ENCODE results near the gene FAM228B.
A peak's percentile ranks its signal among the peaks of the same experiment; 100 is the strongest.
"Not testable (repeated sequence)": the region's sequence is repeated elsewhere in the genome, so short reads cannot be mapped to it uniquely, and the experiment has no call there.

Gene FAM228B

DNA sequence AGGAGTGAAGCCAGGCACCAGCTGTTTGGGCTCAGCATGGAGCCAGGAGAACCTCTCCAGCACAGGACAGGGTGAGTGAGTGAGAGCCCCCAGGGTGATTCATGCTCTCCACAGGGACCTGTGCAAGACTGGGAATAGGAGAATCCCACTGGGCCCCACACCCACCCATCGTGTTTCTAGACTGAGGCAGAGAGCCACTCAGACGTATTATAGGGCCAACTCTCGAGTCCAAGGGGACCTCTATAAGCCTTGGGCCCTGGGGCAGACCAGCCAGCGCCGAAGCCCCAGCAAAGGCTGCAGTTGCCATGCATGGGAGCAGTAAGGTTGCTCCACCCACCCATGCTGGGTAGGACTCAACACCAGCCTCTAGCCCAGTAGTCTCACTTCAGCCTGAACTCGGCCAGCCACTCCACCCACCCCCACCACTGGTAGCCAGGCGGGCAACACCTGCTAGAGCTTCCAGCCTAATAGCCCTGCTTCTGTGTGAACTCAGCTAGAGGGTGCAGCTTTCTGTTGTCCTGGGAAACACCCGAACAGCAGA, 19.1 kb upstream of the FAM228B start:
- DNase-seq = no peak

DNA sequence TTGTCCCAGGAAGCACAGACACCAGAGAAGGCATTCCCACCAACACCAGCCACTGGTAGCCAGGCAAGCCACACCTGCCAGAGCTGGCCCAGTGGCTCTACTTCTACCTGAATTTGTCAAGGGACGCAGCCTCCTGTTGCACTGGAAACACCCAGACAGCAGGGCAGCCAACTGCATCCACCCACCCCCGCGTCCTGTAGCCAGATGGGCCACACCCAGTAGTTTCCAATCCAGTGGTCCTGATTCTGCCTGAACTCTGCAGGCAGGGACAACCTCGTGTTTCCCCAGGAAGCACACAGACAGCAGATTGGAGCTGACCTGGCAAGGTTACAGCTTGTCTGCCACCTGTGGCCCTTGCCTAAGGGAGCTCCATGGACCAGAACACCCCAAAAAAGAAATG, 18.4 kb upstream of the FAM228B start:
- DNase-seq = peak; percentile 98

DNA sequence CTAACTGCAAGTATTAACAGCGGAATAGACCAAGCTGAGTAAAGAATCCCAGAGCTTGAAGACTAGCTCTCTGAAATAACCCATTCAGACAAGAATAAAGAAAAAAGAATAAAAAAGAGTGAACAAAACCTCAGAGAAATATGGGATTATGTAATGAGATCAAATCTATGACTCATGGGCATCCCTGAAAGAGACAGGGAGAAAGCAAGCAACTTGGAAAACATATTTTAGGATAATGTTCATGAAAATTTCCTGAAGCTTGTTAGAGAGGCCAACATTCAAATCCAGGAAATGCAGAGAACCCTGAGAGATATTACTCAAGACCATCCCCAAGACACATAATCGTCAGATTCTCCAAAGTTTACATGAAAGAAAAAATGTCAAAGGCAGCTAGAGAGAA, 17.5 kb upstream of the FAM228B start:
- DNase-seq = no peak

DNA sequence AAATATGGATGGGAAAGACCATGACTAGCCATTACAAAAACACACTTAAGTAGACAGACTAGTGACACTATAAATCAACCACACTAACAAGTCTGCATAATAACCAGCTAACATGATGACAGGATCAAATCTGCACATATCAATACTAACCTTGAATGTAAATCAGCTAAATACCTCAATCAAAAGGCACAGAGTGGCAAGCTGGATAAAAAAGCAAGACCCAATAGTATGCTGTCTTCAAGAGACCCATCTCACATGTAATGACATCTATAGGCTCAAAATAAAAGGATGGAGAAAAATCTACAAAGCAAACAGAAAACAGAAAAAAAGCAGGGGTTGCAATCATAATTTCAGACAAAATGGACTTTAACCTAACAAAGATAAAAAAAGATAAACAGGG, 16.5 kb upstream of the FAM228B start:
- DNase-seq = no peak

DNA sequence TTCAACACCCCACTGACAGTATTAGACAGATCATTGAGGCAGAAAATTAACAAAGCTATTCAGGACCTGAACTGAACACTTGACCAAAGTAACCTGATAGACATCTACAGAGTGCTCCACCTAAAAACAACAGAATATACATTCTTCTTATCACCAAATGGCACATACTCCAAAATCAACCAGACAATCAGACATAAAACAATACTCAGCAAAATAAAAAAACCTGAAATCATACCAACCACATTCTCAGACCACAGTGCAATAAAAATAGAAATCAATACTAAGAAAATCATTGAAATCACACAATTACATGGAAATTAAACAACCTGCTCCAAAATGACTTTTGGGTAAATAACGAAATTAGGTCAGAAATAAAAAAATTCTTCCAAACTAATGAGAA, 15.9 kb upstream of the FAM228B start:
- no peak for DNase-seq

DNA sequence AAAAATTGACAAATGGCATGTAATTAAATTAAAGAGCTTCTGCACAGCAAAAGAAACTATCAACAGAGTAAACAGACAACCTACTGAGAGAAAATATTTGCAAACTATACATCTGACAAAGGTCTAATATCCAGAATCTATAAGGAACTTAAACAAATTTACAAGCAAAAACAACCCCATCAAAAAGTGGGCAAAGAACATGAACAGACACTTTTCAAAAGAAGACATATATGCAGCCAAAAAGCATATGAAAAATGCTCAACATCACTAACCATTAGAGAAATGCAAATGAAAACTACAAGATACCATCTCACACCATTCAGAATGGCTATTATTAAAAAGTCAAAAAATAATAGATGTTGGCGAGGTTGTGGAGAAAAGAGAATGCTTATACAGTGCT, 13.8 kb upstream of the FAM228B start:
- DNase-seq = not testable (repeated sequence)

DNA sequence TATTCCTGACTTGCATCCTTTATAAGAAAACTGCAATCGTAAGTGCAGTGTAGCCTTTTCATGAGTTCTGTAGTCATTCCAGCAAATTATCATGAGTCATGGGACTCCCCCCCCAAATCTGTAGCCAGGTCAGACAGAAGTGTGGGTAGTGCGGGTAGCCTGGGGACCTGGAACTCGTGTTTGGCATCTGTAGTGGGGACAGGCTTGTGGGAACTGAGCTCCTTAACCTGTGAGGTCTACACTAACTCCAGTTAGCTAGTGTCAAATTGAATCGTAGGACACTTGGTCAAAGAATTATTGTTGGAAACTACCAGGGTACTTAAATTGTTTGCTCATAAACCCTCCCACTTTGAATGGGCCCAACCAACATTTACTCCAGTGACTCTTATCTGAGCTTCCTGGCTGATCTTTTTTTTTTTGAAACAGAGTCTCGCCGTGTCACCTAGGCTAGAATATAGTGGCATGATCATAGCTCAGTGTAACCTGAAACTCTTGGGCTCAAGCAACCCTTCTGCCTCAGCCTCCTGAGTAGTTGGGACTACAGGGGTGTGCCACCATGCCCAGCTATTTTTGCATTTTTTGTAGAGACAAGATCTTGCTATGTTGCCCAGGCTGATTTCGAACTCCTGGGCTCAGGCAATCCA, 12.5 kb upstream of the FAM228B start:
- no peak for DNase-seq

DNA sequence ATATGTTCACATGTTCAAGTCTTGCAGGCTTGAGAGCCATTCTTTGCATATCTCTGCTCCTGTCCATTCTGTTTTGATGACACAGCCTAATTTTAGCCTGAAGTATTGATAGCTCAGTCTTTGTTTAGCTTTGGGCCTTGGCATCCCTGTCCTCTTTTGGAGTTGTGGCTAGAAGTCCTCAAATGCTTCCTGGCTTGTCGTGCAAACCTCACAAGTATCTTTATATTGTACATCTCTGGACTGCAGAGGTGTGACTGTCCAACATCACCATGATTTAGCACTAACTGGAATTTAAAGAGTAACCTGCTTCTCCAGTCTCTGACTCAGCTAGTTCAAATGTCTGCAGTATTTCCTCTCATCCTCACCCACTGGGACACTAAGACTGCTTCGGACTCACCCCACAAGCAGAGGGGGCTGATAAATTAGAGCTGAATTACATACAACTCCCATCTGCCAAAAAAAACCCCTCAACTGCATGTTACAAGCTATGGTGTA, 11.8 kb upstream of the FAM228B start:
- DNase-seq = no peak

DNA sequence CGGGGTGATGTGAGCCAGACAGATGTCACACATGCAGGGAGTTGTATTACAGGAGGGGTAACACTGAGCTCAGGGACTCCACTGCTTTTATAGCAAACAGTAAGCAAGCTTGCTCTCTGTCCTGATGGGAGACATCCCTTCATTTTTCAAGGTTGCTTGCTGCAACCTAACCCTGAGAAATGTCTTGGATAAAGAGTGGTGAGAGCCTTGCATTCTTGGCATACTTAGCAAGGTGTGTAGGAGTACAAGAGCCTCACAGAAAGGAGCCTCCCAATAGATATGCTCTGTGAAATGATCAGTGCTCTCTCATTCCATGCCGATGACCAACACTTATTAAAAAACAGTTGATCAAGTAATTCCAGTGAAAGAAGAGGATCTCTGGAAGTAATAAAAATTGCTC, 8.2 kb upstream of the FAM228B start:
- DNase-seq = no peak

DNA sequence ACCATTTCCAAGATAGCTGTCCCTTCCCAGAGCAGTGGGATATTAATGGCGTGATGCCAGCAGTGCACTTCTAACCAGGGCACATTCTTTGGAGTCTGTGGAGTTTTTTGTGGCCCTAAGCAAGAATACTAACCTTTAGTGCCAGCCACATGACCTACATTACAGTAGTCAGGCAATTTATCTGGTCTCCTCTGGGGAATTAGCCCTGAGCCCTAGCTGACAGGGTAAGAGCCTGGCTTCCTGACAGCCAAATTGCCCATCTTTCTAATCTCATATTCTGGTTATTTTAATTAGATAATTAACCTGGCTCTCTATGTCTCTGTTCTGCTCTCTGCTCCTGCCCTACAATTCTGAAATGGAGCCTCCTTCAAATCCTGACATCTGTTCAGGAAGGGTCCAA, 5.4 kb upstream of the FAM228B start:
- no peak for DNase-seq

DNA sequence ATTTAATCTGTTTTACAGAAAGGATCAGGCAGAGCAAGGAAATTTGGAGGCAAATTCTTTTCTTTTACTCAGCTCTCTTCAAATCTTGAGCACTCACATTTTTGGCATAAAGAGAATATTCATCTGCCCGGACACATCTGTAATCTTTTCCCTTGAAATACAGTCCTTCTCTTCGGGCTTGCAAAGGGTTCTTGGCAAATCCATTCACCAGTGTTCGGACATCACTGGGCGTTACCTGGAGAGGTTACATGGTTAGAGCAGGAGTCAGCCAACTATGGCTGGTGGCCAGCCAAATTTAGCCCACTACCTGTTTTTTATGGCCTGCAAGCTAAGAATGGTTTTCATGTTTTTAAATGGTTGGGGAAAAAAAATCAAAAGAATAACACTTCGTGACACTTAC, 2.2 kb upstream of the FAM228B start:
- DNase-seq = no peak

DNA sequence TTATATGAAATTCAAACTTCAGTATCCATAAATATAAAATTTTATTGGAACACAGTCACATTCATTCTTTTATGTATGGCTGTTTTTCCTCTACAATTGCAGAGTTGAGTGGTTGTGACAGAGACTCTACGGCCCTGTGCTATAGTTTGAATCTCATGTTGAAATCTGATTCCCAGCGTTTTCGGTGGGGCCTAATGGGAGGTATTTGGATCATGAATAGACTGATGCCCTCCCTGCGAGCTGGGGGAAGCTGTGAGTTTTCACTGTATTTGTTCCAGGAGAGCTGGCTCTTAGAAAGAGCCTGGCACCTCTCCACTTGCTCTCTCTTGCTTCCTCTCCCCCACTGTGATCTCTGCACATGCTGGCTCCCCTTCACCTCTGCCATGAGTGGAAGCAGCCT, 1.8 kb upstream of the FAM228B start:
- DNase-seq = no peak

DNA sequence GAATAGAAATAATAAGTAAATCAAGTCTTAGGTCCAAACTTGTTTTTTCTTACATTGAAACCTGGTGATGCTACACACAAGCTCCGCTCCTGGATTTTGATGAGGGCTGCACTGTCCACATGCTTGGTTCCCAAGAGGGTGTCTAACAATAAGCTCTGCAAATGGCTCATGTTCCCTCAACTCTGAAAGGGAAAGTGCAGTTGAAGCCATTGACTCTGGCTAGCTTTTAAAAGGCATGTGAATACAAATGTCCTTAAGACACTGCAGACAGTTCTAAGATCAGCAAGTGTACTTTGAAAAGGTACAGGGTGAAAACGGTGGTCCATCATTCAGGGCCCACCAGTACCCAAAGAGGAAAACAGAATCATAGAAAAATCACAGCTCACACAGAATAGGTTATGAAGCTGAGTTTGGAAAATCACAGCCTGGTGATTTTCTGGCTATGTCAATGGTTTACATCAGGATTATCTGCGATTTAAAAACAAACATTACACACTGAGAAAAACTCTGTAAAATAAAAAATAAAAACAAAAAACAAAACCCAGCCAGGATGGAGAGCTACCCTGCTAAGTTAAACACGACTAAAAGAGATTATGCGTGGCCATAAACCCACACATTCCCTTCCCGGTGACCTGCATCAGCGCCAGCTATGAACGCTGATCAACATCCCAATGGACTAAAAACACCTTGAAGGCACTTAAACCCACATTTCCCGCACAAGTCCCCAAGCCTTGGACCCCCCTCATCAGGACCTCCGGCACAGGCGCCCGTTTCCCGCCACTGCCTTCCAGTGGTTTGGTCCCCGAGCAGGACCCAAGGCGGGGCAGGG, 689 bp upstream of the FAM228B start:
- DNase-seq = no peak

DNA sequence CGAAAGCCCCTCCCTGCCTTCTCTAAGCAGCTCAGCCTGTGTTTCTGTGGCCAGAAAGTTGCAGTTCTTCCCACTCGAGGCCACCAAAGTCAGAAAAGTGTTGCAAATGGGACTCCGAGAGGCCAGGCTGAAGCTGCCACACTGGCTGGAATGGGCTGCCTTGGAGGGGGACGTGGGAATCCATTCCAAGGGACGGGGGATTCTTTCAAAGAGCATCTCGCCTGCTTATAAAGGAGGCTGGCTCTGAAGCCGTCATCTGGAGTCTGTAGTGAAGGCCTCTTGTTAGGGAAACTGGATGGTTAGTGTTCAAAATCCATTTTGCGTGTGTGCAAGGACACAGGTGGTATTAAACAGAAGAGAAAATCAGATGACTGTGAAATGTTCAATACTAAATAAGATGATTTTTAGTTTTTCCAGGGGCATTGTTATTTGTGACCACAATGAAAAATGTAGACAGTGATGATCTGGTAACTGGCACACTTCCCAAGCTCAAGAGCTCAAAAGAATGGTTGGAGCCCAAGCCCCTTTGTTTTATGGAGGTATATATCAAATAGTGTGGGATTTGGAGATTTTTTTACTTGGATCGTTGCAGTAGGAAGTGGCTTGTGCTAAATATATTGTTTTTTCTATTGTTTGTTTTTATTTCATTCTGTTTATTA, 782 bp downstream of the FAM228B start:
- DNase-seq = peak; percentile 48

DNA sequence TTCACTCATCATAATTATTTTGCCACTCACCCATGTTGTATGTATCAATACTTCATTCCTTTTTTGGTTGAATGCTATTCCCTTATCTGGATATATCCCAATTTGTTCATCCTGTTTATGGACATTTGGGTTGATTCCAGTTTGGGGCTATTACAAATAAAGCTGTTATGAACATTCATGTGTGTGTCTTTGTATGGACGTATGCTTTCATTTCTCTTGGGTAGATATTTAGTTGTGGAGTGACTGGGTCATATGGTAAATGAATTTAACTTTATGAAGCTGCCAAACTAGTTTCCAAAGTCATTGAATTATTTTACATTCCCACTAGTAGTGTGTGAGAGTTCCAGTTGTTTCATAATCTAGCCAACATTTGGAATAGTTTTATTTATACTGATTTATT, 2.7 kb downstream of the FAM228B start:
- no peak for DNase-seq

DNA sequence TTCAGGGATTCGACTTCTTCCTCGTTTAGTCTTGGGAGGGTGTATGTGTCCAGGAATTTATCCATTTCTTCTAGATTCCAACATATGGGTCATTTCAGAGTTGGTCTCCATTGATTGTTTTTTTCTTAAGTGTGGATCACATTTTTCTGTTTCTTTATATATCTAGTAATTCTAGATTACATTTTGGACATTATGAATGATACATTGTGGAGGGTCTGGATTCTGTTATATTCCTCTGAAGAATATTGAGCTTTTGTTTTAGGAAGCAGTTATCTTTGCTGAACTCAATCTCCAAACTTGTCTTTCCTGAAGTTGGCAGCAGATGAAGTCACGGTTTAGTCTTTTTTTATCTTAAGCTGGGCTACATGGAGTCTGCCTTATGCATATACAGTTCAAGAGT, 9.3 kb downstream of the FAM228B start:
- no peak for DNase-seq

DNA sequence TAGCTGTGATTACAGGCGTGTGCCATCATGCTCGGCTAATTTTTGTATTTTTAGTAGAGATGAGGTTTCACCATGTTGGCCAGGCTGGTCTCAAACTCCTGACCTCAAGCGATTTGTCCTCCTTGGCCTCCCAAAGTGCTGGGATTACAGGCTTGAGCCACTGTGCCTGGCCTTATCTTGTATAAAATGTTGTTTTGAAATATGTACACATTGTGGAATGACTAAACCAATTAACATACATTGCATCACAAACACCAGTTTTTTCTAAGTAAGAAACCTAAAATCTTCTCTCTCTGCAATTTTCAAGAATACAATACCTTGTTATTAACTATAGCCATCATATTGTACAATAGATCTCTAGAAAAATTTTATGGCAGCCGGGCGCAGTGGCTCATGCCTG, 17.0 kb downstream of the FAM228B start:
- DNase-seq = not testable (repeated sequence)

DNA sequence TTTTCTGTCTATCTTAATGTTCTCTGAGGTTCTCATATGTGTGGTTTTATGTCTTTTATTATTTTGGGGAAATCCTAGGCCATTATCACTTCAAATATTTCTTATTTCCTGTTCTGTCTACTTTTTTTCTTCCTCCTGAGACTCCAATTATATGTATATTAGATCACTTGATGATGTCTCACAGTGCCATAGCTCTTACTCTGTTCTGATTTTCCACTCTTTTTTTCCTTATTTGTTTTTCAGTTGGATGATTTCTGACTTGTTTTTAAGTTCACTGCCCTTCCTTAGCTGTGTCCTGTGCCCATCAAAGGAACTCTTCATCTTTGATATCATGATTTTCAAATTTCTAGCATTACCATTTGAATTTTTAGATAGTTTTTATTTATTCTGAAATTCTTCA, 24.1 kb downstream of the FAM228B start:
- DNase-seq = no peak

DNA sequence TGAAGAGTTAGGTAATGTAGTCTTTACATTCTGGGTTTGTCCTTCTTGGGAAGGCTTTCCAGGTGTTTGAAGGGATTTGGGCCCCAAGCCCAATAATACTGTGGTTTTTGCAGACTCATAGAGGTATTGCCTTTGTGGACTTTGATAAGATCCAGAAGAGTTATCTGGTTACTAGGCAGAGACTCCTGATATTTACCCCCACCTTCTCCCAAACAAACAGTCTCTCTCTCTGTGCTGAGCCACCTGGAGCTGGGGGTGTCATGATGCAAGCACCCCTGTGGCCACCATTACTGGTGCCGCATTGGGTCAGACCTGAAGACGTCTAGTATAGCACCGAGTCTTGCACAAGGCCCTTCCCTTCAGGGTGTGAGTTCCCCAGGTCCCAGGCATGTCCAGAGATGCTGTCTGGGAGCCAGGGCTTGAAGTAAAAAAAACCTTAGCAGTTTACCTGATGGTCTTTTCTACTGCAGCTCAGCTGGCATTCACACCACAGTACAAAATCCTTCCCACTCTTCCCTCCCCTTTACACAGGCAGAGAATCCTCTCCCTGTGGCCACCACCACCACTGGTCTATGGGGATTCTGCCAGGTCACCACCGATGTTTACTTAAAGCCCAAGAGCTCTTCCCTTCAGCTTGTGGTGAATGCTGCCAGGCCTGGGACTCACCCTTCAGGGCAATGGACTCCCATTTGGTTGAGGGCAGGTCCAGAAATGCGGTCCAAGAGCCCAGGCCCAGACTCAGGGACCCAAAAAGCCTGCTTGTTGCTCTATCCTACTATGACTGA, 29.3 kb downstream of the FAM228B start:
- no peak for DNase-seq

DNA sequence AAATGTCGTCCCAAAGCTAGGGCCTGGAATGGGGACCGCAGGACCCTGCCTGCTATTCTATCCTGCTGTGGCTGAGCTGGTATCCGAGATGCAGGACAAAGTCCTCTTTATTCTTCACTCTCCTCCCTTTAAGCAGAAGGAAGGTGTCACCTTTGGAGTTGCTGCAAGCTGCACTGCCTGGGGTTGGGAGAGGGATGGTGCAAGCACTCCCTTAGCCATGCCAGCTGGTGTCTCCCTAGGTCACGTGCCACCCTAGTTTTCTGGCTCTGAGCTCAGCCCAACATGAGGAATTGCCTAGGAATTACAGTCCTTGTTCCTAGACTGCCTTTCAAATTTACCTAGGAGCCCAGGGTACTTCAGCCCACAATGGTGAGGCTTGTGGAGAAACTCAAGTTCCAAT, 30.2 kb downstream of the FAM228B start:
- no peak for DNase-seq

DNA sequence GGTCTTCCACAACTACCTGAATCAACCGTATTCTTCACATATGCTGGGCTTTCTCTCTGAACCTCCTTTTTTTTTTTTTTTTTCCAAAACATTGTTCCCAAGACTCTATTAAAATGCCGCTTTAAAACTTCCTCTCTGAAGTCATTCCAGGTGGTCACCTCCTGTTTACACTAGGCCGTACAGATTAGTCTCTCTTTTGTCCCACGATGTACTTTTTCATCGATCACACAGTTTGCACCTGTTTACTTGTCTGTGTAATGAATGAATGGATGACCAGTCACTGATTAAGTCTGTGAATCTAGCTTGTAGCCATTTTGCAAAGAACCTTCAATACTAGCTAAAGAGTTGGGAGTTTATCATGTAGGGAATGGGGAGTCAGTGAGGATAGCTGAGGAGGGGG, 34.9 kb downstream of the FAM228B start:
- no peak for DNase-seq

DNA sequence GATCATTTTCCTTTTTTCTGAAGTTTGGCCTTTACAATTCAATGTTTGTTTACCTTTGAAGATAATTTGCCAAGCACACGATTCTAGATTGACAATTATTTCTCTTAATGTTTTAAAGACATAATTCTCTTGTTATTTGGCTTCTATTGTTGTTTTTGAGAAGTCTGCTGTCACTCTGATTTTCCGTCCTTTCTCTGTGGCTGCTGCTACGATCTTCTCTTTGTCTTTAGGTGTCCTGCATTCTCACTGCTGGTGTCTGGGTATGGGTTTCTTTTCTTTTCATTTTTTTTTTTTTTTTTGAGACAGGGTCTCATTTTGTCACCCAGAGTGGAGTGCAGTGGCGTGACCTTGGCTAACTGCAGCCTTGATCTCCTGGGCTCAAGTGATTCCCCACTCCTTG, 36.4 kb downstream of the FAM228B start:
- no peak for DNase-seq

DNA sequence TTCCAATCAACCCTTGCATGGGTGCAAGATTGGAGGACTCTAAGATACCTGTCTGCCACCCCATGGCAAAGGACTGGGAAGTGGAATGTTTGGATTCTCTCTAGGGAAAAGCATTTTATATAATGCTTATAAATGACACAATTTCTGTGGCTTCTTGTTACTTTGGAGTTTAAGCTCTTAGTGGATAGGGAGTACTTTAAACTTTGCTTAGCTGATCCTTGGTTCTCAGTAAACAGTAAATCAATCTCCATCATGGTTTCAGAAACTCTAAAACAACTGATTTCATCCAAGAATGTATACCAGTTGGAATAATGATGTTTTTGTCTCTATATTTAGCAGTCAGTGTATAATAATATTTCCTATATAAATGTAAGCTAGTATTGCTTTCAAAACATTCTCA, 37.5 kb downstream of the FAM228B start:
- no peak for DNase-seq
